DND-41 (cell line): Measurements from ENCODE around the gene LRRC3C.

Experiments used
- EZH2 ChIP-seq: IDR thresholded peaks from 3 replicates; pipeline ENCODE4 v1.6.1; 2012; ENCODE audit warnings: borderline replicate concordance, low read depth, mild to moderate bottlenecking, moderate library complexity, low read length, inconsistent platforms; ENCODE audit not compliant: severe bottlenecking
- TF ChIP-seq, protein P1 (sequence below): IDR thresholded peaks from 2 replicates; pipeline ENCODE4 v1.5.1; 2012; ENCODE audit warnings: borderline replicate concordance, low read length, moderate library complexity, mild to moderate bottlenecking; ENCODE audit not compliant: poor library complexity, severe bottlenecking; ENCODE audit errors: extremely low read depth

DNA sequence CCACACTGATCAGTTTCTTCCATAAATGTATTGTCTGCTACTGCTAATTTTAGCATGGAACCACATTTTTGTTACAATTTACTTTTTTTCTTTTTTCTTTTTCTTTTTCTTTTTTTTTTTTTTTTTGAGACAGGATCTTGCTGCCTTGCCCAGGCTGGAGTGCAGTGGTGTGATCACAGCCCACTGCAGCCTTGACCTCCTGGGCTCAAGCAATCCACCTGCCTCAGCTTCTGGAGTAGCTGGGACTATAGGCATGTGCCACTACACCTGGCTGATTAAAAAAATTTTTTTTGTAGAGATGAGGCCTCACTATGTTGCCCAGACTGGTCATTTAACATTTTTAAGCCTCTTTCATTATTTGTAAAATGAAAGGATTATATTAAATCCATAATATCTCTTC, 40.5 kb upstream of the LRRC3C start:
- TF ChIP-seq, protein P1, sequence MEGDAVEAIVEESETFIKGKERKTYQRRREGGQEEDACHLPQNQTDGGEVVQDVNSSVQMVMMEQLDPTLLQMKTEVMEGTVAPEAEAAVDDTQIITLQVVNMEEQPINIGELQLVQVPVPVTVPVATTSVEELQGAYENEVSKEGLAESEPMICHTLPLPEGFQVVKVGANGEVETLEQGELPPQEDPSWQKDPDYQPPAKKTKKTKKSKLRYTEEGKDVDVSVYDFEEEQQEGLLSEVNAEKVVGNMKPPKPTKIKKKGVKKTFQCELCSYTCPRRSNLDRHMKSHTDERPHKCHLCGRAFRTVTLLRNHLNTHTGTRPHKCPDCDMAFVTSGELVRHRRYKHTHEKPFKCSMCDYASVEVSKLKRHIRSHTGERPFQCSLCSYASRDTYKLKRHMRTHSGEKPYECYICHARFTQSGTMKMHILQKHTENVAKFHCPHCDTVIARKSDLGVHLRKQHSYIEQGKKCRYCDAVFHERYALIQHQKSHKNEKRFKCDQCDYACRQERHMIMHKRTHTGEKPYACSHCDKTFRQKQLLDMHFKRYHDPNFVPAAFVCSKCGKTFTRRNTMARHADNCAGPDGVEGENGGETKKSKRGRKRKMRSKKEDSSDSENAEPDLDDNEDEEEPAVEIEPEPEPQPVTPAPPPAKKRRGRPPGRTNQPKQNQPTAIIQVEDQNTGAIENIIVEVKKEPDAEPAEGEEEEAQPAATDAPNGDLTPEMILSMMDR: no peak
- TF ChIP-seq EZH2: no peak
